Measurements from ENCODE around the gene LRP4. TPM values are rescaled to one million over a fixed set of nuclear protein-coding genes. Genes with fewer than 3 reads are reported as not detected.

The LRP4 gene
- polyA plus RNA-seq, 3 donors, result not detected

DNA sequence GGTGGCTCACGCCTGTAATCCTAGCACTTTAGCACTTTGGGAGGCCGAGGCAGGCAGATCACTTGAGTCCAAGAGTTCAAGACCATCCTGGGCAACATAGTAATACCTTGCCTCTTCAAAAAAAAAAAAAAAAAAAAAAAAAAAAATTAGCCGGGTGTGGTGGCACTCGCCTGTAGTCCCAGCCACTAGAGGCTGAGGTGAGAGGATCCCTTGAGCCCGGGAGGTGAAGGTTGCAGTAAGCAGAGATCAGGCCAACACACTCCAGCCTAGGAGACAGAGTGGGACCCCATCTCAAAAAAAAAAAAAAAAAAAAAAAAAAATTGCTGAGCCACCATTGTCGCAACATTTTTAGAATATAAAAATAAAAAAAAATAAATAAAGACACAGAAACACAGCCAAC lies 79.8 kb downstream of the LRP4 start:
- H4K20me1 ChIP-seq (ENCODE audit: insufficient read depth, low read length), result peaks cover 8% of the 10 kb centered on the region
- Mint-ChIP-seq H3K9me3 (no peaks in the 10 kb centered on the region), H3K4me1 (peaks cover 23% of the 10 kb centered on the region), H3K27ac (peak overlapping the region in 1 of 7 donors; percentile 42), H3K4me3 (no peak overlapping the region), H3K36me3 (peaks cover 7 to 15% of the 10 kb centered on the region in 2 donors), H3K27me3 (ENCODE audit: low read depth in 3 of 3) (peaks cover 0 to 2% (median 0%) of the 10 kb centered on the region in 3 donors)
- 100% methylated on average over 2 of the region's 6 CpGs for WGBS (ENCODE audit: insufficient coverage)
- no peaks in the 10 kb centered on the region for H3K4me1 ChIP-seq (ENCODE audit: control insufficient read depth in 1 of 2, insufficient read depth in 2 of 2, low read length in 2 of 2)
- H3K36me3 ChIP-seq (replicated peaks in 1 of 2; ENCODE audit: control insufficient read depth in 1 of 2, insufficient read depth in 2 of 2, low read length in 2 of 2), result no peaks in the 10 kb centered on the region
- H2AFZ ChIP-seq (ENCODE audit: insufficient read depth, low read depth, low read length, poor library complexity, severe bottlenecking), result no peak overlapping the region
- peaks cover 99% of the 10 kb centered on the region for H3K79me2 ChIP-seq (ENCODE audit: insufficient read depth, low read length)
- no peak overlapping the region for H3K9ac ChIP-seq (ENCODE audit: insufficient read depth, low read length, poor library complexity, severe bottlenecking)
- no peak for DNase-seq
- TF ChIP-seq, protein P1, sequence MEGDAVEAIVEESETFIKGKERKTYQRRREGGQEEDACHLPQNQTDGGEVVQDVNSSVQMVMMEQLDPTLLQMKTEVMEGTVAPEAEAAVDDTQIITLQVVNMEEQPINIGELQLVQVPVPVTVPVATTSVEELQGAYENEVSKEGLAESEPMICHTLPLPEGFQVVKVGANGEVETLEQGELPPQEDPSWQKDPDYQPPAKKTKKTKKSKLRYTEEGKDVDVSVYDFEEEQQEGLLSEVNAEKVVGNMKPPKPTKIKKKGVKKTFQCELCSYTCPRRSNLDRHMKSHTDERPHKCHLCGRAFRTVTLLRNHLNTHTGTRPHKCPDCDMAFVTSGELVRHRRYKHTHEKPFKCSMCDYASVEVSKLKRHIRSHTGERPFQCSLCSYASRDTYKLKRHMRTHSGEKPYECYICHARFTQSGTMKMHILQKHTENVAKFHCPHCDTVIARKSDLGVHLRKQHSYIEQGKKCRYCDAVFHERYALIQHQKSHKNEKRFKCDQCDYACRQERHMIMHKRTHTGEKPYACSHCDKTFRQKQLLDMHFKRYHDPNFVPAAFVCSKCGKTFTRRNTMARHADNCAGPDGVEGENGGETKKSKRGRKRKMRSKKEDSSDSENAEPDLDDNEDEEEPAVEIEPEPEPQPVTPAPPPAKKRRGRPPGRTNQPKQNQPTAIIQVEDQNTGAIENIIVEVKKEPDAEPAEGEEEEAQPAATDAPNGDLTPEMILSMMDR (IDR thresholded peaks at IDR 0.05), result no peak
- H3K27ac ChIP-seq (ENCODE audit: low read depth in 1 of 2, low read length in 2 of 2), result no peak overlapping the region
- no peaks in the 10 kb centered on the region for H3K9me3 ChIP-seq (replicated peaks in 1 of 2; ENCODE audit: control insufficient read depth in 1 of 2, insufficient read depth in 1 of 2, low read length in 2 of 2)
- no peaks in the 10 kb centered on the region for H3K27me3 ChIP-seq (ENCODE audit: control insufficient read depth in 2 of 2, insufficient read depth in 2 of 2, low read length in 2 of 2)
- H3K4me2 ChIP-seq (replicated peaks; ENCODE audit: extremely low read depth, low read length, poor library complexity, severe bottlenecking), result no peak overlapping the region
- no peak overlapping the region for H3K4me3 ChIP-seq (replicated peaks in 1 of 3; ENCODE audit: low read depth in 2 of 3, low read length in 3 of 3)
- intact Hi-C loops (cut with micrococcal nuclease), result no loop called here

DNA sequence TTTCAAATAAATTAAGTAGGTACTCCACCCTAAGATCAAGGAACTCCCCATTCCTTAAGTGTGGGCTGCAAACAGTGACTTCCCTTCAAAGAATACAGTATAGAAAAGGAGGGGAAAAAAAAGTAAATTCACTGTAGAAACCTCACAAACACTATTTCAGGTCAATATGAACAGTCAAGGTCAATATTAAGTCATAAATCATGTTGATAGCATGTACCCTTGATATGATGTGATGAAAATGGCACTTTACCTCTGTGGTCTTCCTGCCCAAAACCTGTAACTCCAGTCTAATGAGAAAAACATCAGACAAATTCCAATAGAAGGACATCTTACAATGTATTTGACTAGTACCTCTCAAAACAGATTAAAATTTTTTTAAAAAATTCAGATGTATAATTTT lies 80.5 kb downstream of the LRP4 start:
- H3K27me3 ChIP-seq (ENCODE audit: control insufficient read depth in 2 of 2, insufficient read depth in 2 of 2, low read length in 2 of 2), result no peaks in the 10 kb centered on the region
- no peak for DNase-seq
- Mint-ChIP-seq H3K27me3 (ENCODE audit: low read depth in 3 of 3) (peaks cover 0 to 2% (median 0%) of the 10 kb centered on the region in 3 donors), H3K4me1 (peaks cover 23% of the 10 kb centered on the region), H3K4me3 (no peak overlapping the region), H3K36me3 (peaks cover 7 to 15% of the 10 kb centered on the region in 2 donors), H3K27ac (no peak overlapping the region), H3K9me3 (no peaks in the 10 kb centered on the region)
- H3K4me1 ChIP-seq (ENCODE audit: control insufficient read depth in 1 of 2, insufficient read depth in 2 of 2, low read length in 2 of 2), result no peaks in the 10 kb centered on the region
- no peak overlapping the region for H2AFZ ChIP-seq (ENCODE audit: insufficient read depth, low read depth, low read length, poor library complexity, severe bottlenecking)
- TF ChIP-seq, protein P1 (IDR thresholded peaks at IDR 0.05), result no peak
- no peak overlapping the region for H3K4me2 ChIP-seq (replicated peaks; ENCODE audit: extremely low read depth, low read length, poor library complexity, severe bottlenecking)
- H3K79me2 ChIP-seq (ENCODE audit: insufficient read depth, low read length), result peaks cover 99% of the 10 kb centered on the region
- H3K36me3 ChIP-seq (replicated peaks in 1 of 2; ENCODE audit: control insufficient read depth in 1 of 2, insufficient read depth in 2 of 2, low read length in 2 of 2), result no peaks in the 10 kb centered on the region
- intact Hi-C loops (cut with micrococcal nuclease), result no loop called here
- H3K9ac ChIP-seq (ENCODE audit: insufficient read depth, low read length, poor library complexity, severe bottlenecking), result no peak overlapping the region
- H4K20me1 ChIP-seq (ENCODE audit: insufficient read depth, low read length), result peaks cover 8% of the 10 kb centered on the region
- no peaks in the 10 kb centered on the region for H3K9me3 ChIP-seq (replicated peaks in 1 of 2; ENCODE audit: control insufficient read depth in 1 of 2, insufficient read depth in 1 of 2, low read length in 2 of 2)
- H3K27ac ChIP-seq (ENCODE audit: low read depth in 1 of 2, low read length in 2 of 2), result no peak overlapping the region
- H3K4me3 ChIP-seq (replicated peaks in 1 of 3; ENCODE audit: low read depth in 2 of 3, low read length in 3 of 3), result no peak overlapping the region

Data from CD14-positive monocyte (primary cell).